Uterus (tissue), 2 donors: ENCODE measurements around the gene A4GALT.

Source experiments
- CTCF ChIP-seq, 4 experiments: fragments of 200-600 bp in 2 of 4; fragments of 450-650 bp in 2 of 4; sonication (generic) in 2 of 4; IDR thresholded peaks; one replicate each; pipeline ENCODE4 v1.5.1; 2016 to 2019; ENCODE audit warnings: antibody characterized with exemption in 4 of 4, mild to moderate bottlenecking in 2 of 4, moderate library complexity in 1 of 4
- POLR2A ChIP-seq, 2 donors: fragments of 450-650 bp; IDR thresholded peaks; one replicate each; pipeline ENCODE4 v1.6.1; 2016; ENCODE audit warnings: antibody characterized with exemption in 2 of 2, mild to moderate bottlenecking in 1 of 2, moderate library complexity in 1 of 2

DNA sequence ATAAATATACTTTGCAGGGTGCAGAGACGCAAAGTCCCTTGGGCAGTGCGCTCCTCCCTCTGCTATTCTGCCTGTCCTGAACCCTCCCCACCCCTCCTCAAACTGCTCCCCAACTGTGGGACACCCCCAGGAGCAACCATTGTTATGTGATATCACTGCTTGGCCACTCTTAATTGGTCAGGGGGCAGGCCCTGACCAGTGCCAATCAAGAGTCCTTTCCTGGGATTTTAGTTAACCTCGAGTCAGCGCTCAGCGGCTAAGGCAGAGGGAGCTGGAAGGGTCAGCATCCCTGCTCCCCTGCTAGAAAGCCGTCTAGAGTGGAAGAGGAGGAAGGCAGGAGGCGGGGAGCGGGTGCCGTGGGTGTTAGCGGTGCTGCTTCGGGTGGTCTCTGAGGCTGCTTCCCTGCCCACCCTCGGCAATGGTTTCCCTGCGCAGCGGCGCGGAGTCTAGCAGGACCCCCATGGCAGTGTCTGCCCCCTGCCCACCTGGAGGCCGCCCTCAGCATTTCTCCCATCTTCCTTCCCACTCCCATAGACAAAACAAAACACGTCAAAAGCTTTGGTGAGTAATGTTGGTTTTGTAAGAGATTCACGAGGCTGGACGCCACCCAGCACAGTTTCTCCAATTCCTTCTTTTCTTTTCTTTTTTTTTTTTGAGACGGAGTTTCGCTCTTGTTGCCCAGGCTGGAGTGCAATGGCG is 38.4 kb upstream of the A4GALT start:
- TF ChIP-seq CTCF (IDR thresholded peaks at IDR 0.05), result no peak
- no peak for TF ChIP-seq POLR2A (IDR thresholded peaks at IDR 0.05)
